Stimulated activated naive CD4-positive, alpha-beta T cell (primary cell): ENCODE data around the gene SLCO4C1.
"Not testable (repeated sequence)": the region's sequence is repeated elsewhere in the genome, so short reads cannot be mapped to it uniquely, and the experiment has no call there.

Source experiments
- DNase-seq, 6 experiments: peaks; one replicate each; lab custom pipeline; 2025; lab: John Stamatoyannopoulos, UW

The SLCO4C1 gene

DNA sequence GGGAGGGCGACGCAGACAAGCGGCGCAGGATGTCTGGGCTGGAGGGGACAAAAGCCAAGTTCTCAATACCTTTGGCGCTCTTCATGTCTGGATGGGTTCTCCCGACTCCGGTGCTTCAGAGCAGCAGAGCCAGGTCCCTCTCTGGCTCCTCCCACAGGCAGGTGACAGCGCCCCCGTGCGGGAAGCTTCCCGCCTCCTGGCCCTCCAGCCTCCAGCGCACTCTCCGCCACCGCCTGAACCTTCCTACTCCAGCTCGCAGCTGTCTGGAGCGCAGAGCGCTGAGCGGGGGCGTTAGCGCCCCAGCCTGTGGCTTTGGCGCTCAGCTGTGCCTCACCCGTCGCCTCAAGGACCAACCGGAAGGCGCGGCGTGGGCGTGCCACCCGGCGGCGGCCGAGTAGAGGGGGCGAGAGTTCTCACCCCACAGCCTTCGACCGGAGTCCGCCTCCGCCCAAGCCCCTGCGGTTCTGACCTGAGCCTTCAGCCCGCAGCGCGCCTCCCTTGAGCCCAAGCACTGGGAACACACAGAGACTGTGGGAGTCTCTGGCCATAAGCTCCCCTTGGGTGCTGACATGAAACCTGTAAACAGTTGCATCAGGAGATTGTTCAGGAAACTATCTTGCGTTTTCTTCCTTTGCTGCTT lies at the start of gene SLCO4C1:
Gene SLCO4C1 (minus strand): TSS at position 107 of the 640 bp plus-strand sequence. CDS start 22 bp downstream, at position 85.
- peak; percentile 18 to 67 (median 45) for DNase-seq

GRCh38 chr5:102341681-102342288 lies 45.7 kb upstream of the SLCO4C1 start:
- DNase-seq: no peak

DNA sequence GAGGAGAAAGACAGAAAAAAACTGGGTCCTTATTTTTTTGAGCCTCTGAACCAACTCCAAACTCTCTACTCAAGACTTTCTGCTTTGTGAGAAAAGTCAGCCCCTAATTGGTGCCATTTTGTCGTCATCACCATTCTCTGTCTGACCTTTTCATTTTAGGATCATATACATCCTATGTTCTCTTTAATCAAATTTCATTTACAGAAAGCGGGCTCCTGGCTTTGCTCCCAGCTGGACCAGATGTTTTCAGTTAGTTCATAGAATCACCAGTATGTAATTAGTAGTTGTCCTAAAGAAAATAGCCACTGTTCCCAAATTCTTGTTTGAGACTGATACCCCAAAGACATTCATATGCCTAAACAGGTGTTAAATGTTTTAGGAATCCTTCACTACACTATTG lies 28.6 kb upstream of the SLCO4C1 start:
- no peak for DNase-seq

GRCh38 chr5:102318801-102319200 lies 22.7 kb upstream of the SLCO4C1 start:
- DNase-seq: not testable (repeated sequence)

- DNase-seq: no peak
These were observed 18.2 kb upstream of the SLCO4C1 start for GRCh38 chr5:102314328-102314727.

GRCh38 chr5:102313912-102314311 lies 17.8 kb upstream of the SLCO4C1 start:
- DNase-seq: no peak

DNA sequence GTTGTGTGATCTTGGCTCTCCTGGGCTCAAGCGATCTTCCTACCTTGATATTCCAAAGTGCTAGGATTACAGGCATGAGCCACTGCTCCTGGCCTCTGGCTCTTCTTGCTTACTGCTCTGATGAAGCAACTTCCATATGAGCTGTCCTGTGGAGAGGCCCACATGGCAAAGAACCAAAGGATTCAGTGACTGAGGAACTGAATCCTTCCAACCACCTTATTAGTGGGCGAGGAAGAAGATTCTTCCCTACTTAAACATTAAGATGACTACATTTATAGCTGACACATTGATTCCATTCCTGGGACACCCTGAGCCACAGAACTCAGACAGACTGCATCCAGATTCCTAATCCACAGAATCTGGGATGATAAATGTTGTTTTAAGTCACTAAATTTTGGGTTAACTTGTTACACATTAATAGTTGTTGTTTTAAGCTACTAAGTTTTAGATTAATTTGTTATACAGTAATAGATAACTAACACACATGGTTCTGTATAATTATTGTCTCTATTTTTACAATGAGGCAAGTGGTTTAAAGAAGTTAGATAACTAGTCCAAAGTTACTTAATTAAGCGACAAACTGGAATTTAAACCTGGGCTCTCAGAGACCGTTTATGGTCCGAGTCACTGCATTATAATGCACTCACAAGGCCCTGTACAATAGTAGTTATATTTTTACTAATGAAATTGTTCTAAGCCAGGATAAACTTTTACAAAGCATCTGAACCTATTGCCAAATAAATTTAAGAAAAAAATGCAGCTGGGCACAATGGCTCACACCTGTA lies 16.7 kb upstream of the SLCO4C1 start:
- DNase-seq: no peak

DNA sequence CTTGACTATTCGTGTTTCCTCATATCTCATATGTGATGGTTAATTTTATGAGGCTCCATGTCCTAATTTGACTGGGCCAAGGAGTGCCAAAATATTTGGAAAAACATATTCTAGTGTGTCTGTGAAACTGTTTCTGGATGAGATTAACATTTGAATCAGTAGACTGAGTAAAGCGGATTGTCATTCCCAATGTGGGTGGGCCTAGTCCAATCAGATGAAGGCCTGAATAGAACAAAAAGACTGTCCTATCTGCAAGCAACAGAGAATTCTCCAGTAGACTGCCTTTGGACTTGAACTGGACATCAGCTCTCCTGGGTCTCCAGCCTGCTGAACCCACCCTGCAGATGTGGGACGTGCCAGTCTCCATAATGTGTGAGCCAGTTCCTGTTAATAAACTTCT lies 13.5 kb upstream of the SLCO4C1 start:
- DNase-seq: no peak

- no peak for DNase-seq
These were observed 11.1 kb upstream of the SLCO4C1 start for GRCh38 chr5:102307232-102307631.

DNA sequence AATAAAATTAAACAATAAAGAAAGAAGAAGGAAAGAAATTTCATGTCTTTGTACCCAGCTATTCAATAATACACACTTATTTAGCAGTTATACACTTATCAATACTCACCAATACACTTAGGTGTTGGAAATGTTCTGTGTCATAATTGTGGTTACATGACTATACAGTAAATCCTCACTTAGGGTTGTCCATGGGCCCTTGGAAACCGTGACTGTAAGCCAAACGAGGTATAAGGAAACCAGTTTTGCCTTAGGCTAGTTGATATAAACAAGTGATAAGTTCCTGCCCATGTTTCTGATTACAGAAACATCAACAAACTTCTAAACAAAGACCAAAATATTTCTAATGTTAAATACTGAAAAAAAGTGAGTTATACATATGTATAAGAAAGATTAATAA lies 10.0 kb upstream of the SLCO4C1 start:
- DNase-seq: no peak

- DNase-seq: no peak
These were observed 428 bp downstream of the SLCO4C1 start for GRCh38 chr5:102295534-102296177.

GRCh38 chr5:102294886-102295395 lies 1.1 kb downstream of the SLCO4C1 start:
- no peak for DNase-seq

GRCh38 chr5:102290004-102290403 lies 6.1 kb downstream of the SLCO4C1 start:
- DNase-seq: no peak

DNA sequence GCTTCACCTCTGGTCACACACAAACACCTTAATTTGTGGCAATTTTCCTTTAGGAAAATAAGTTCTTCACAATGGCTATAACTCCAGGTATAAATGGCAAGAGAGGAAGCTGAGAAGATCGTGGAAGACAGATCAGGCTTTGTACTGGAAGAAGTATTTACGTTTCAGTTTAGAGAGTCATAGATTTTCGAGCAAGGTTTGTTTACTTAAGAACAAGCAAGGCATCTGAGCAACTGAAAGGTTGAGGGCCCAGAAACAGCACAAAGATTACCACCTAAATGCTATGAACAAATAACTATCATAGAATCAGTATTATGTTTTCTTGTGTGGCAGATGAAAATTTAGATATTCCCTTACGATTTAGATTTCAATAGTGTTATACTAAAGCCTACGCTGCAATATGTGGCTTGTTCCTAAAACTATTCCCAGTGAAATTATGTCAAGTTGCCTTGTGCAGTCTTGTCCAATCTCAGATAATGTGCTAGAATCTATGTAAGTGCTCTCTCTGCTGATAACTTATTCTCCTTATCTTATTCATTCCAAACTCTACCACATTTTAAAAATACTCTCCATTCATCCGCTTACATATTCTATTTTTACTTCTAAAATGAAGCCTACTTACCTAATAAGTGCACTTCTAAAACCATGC lies 6.7 kb downstream of the SLCO4C1 start:
- DNase-seq: no peak

- no peak for DNase-seq
These were observed 7.5 kb downstream of the SLCO4C1 start for GRCh38 chr5:102288630-102289029.

DNA sequence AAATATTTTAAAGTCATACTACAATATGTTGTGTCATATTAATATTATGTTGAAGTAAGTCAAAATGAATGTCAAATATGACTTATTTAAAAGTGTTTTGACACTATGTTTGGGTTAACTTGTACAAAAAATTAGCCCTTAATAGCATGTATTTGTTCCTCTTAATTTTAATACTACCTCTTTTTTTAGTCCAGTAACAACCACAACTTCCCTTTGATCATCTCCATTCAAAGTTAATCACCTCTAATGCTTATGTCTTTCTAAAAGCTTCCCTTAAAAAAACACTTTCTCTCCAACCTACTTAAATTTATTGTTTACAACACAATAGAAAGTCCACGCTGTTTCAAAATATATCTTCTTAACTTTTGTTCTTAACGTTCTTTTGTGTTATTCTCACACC lies 9.6 kb downstream of the SLCO4C1 start:
- no peak for DNase-seq

DNA sequence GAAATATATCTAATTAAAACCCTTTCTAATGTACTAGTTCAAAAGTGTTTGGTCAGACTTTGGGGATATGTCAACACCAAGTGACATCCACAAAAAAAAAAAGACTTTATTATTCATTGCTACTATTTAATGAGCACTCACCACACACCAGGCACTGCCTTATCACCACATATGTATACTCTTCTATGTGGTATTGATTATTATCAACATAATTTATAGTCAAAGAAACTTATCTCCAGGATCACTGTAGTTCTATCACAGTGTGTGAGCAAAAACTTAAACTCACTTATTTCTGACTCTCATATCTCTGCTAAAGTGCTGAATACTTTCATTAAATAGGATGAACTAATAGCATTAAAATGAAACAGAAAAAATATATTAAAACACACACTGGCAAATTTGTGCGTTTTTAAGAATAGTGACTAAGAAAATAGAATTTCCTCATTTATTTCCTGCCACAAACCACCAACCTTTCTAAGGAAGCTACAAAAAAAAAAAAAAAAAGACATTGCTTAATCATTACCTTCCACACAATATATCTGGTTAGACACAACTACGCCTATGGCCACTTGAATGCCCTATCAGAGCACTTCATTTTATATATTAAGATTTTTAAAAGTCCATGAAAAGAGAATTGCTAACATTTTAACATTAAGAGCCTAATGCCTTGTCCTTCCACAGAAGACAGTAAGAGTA lies 12.8 kb downstream of the SLCO4C1 start:
- DNase-seq: no peak

- DNase-seq: no peak
These were observed 16.4 kb downstream of the SLCO4C1 start for GRCh38 chr5:102279711-102280110.

GRCh38 chr5:102278231-102278630 lies 17.9 kb downstream of the SLCO4C1 start:
- no peak for DNase-seq

DNA sequence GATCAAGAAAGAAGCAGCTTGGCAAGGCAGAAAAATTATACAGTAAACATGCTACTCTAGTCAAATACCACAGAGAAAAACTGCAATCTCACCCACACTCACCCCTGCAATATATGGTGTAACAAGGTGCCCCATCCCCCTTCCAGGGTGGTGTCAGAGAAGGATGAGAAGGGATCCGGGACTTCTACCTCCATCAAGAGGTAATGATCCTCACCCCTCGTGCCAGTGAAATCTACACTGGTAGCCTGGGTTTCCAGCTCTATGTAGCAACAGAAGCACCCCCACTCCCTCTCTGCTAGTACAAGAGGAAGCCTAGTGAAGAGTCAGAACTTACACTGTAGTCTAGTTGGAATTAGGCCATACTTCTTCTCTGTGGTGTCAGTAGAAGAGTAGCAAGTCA lies 18.9 kb downstream of the SLCO4C1 start:
- DNase-seq: no peak

DNA sequence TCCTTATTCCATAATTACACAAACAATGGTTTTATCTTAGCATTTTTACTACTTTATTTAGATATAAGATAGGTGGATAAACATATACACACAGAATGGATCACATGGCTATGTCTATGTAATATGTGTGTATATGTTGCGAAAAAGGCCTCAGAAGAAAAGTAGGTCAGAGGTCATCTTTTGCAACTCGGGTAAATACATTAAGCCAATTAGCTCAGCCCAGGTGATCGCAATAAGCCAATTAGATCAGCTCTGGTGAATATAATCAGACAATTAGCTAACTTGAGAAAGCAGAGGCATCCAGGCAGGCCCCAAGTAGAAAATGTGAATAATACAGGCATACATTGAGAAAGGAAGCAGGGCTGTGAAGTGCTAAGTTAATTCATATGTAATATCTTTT lies 24.3 kb downstream of the SLCO4C1 start:
- DNase-seq: no peak
